ENCODE measurements around the gene UQCC5.
"Not testable (repeated sequence)": the region's sequence is repeated elsewhere in the genome, so short reads cannot be mapped to it uniquely, and the experiment has no call there.

Gene UQCC5

GRCh38 chr3:52522651-52523251 lies 13.7 kb upstream of the UQCC5 start:
- no peak for DNase-seq (ENCODE audit: low read depth in 2 of 2)

- DNase-seq (ENCODE audit: low read depth in 2 of 2) = no peak
Measured at GRCh38 chr3:52523386-52524257, 12.8 kb upstream of the UQCC5 start.

DNA sequence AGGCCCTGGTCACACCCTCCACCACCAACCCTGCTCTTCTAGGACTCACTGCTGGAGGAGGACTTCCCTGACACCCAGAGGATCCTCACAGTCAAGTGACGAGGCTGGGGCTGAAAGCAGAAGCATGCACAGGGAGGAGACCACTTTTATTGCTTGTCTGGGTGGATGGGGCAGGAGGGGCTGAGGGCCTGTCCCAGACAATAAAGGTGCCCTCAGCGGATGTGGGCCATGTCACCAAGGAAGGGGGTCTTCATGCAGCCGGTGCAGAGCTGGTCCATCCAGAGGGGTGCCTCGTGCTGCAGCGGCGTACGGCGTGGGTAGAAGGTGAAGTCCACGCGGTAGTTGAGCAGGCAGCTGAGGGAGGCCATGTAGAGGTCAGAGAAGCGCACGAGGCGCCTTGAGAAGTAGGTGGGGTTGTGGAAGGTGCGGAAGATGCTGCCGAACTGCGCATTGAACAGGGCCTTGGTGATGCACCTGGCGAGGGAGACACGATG lies 12.1 kb upstream of the UQCC5 start:
- DNase-seq (ENCODE audit: low read depth in 2 of 2) = no peak

DNA sequence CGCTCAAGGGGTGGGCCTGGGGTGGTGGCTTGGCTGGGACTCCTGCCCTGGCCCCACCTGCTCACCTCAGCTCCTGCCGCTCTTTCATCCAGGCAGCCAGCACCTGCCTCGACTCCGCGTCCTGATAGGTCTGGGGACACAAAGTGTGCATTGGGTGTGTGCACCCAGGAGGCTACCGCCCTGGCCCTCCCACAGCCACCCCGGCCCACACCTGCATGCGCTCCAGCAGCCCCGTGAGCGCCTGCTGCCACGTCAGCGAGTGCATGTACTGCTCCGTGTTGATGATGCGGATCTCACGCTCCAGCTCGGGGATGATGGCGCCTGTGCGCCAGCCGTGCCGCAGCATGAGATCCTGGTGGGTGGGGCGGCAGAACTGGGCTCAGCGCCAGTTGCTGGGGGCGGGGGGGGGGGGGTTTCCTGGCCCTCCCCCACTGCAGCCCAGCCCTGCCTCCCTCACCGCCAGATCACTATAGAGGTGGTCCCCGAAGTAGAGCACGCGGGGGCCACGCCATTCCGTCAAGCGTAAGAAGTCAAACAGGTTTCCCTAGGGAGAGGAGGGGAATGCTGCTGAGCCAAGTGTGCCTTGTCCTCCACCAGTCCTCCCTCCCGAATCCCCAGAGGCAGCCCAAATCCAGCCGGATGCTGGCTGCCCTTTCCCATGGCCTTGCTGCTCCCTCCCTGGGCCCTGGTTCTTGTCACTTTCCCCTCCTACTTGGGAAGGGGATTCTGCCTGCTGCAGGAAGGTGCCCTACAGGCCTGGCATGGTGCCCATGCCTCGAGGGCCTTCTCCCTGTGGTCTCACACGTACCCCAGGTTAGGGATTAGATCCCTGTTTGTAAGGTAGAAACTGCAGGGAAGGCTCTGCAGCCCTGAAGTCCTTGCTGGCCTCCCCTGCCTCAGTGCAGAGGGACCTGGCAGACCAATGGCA lies 11.4 kb upstream of the UQCC5 start:
- no peak for DNase-seq (ENCODE audit: low read depth in 2 of 2)

DNA sequence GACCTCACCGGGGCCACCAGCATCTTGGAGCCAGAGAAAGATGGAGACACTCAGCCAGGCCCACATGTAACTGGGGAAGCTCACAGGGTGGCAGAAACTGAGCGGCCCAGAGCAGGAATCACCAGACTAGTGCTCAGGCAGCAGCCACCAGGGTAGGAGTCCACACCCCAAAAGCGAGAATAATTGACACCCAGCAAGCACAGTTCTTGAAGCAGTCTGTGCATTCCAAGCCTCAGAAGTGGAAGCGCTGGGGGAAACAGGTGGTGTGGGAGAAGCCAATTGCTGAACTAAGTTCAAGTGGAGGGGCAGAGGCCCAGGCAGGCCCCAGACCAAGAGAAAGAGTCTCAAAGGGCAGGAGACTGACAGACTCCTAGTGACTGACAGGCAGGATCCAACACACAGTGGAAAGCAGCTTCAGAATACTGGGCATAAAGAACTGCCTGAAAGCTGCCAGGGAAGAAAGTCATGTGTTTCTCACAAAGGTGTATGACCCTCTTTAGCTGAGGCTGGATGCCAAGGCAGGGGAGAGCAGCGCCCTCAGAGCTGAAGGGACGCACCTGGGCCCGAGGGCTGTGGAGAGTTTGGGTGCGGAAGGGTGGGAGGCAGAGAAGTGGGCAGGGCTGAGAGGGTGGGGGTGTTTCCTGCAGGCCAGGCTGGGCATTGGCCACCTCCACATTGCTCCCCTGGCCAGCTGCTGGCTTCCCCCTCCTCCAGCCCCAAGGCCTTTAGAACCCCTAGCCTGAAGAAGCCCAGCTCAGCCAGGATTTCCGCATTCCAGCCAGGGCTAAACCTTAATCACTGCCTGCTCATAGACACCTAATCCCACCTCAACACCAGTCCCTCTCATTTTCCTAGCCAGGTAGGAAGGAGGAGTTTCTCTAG lies 10.5 kb upstream of the UQCC5 start:
- no peak for DNase-seq (ENCODE audit: low read depth in 2 of 2)

GRCh38 chr3:52526671-52527038 lies 9.8 kb upstream of the UQCC5 start:
- DNase-seq (ENCODE audit: low read depth in 2 of 2) = not testable (repeated sequence)

- DNase-seq (ENCODE audit: low read depth in 2 of 2) = no peak
Measured at GRCh38 chr3:52527039-52527731, 9.2 kb upstream of the UQCC5 start.

DNA sequence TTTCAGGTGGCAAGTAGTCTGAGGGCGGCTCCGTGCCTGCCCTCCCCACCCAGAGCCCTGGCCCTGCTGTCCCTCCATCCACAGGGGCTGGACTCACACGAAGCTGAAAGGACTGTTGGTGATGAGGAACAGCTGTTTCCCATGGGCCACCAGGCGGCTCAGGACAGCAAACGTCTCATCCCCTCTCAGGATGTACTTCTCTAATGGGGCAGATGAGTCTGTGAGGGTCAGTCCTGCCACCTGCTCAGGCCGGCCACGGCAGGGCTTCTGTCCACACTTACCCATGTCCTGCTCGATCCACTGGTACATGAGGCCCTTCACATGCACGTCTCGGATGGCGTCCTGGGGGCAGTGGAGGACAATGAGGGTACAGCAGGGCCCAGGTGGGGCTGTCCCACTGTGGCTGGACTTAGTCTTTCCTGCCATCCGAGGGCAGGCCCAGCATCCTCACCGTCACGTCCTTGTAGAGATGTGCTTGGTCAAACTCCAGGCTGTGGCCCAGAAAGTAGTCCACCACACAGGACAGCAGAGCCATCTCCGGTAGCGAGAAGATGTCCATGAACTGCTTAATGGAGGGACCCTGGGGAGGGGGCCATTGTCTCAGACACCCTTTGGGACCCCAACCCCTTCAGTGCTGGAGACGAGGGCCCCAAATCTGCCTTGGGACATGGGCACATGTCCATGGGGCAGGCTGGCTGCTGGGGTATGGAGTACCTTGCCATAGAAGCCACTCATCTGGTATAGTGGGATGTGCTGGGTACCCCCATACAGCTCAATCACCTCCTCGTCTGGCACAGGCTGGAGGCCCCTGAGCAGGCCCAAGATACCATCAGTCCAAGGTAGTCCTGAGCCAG lies 8.4 kb upstream of the UQCC5 start:
- no peak for DNase-seq (ENCODE audit: low read depth in 2 of 2)

GRCh38 chr3:52528586-52529375 lies 7.6 kb upstream of the UQCC5 start:
- DNase-seq (ENCODE audit: low read depth in 2 of 2) = no peak

DNA sequence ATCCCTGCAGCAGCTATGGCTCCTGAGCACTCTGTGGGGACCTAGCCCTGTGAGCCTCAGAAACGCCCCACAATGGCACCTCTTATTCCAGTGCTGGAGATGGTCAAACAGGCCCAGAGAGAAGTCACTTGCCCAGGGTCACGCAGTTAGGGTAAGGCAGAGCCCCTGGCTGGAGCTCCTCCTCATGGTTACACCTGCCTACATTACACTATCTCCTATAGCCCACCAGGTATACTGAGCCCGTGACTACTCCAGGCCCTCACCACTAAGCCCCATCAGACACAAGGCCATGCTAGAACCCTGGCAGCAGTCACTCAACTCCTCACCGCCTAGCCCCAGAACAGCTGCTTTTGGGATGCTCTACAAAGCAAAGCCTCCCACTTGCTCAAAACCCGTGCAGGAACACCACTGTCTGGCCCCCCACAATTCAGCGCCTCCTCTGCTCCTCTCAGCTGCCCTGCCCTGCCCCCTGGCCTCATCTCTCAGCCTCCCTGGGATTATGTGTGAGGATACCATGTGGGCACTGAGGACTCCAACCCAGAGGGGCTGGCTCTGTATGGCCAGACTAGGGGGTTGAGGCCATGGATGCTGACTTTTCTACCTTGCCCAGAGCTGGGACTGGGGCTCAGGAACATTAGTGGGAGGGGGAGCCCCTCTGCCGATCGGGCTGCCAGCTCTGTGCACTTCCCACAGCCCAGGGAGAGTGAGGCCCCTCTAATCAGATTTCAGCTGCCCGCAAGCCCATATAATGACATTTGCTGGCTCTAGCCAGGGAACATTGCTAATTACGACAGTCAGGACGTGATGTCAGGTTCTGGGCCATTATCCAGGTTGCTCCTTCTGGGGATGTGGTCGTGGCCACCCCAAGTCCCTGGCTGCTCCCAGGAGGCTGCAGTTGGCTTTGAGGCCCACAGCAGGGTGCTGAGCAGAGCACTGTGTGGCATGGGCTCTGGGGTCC lies 6.8 kb upstream of the UQCC5 start:
- no peak for DNase-seq (ENCODE audit: low read depth in 2 of 2)

GRCh38 chr3:52530918-52531826 lies 5.2 kb upstream of the UQCC5 start:
- no peak for DNase-seq (ENCODE audit: low read depth in 2 of 2)

- no peak for DNase-seq (ENCODE audit: low read depth in 2 of 2)
Measured at GRCh38 chr3:52531860-52532516, 4.4 kb upstream of the UQCC5 start.

- DNase-seq (ENCODE audit: low read depth in 2 of 2) = no peak
Measured at GRCh38 chr3:52532517-52532837, 3.9 kb upstream of the UQCC5 start.

- DNase-seq (ENCODE audit: low read depth in 2 of 2) = no peak
Measured at GRCh38 chr3:52532838-52533622, 3.4 kb upstream of the UQCC5 start.

DNA sequence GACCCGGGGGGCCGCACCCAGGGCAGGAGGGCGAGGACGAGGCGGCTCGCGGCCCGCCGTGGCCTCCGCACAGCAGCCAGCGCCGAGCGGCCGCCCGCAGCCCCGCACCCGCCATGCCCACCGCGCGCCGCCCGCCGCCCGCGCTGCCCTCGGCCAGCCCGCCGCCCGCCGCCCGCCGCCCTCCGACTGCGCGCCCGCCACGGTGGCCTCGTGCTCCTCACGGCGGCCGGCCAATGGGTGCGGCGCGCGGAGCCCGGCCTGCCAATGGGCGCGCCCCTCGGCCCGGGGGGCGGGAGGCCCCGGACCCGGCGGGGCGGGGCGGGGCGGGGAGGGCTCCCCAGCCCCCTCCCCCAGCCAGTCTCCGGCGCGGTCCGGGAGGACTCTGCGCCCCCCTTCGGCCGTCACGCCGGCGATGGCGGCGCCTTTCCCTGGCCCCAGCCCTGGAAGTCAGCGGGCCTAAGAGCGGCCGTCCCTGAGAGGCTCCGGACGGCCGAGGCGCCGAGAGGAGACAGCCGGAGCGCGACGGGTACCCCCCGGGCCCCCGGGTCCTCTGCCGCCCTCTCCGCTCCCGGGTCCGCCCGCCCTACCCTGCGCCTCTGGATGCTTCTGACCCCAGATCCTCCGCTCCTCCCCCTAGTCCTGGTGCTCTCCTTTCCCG lies 2.7 kb upstream of the UQCC5 start, which contains the start of gene NT5DC2:
Gene NT5DC2 (minus strand): TSS at position 235 of the 658 bp plus-strand sequence. CDS start 120 bp downstream, at position 115.
- peak; percentile 52 to 53 for DNase-seq (ENCODE audit: low read depth in 2 of 2)
